ENCODE results near the gene TSC2. TPM values are rescaled to one million over a fixed set of nuclear protein-coding genes. Genes with fewer than 3 reads are reported as not detected.

The TSC2 gene
- total and polyA plus RNA-seq, 4 donors = 23.3 to 51.2 (median 28.7) TPM

DNA sequence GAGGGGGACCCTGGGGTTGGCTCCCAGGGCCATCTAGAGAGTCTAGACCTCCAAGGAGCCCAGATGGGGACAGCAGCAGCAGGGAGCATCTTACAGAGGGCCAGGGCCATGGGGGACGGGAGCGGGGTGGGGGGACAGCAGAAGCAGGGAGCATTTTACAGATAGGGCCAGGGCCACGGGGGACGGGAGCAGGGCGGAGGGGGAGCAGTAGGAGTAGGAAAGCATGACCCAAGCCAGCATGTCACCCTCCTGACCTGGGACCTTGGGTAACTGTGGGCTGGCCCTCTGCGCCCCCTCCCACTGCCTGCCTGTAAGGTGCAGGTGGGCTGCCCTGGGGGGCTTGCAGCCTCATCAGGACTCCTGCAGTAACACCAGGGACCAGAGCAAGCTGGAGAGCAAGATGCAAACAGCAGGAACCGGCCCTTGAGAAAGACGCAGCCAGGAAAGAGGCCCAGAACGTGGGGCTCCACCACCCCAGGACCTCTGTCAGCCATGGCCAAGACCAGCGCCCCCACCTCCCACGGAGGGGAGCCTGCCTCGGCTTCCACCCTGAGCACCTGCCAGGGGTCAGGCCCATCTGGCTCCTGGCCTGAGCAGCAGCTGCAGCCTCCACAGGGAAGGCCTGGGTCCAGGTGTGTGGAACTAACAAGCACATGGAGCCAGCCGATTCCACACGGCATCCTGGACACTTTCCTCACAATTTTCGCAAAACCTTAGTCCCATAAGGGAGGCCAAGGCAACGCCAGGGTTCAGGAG lies 40.5 kb upstream of the TSC2 start (continued):
- TF ChIP-seq, protein P1, sequence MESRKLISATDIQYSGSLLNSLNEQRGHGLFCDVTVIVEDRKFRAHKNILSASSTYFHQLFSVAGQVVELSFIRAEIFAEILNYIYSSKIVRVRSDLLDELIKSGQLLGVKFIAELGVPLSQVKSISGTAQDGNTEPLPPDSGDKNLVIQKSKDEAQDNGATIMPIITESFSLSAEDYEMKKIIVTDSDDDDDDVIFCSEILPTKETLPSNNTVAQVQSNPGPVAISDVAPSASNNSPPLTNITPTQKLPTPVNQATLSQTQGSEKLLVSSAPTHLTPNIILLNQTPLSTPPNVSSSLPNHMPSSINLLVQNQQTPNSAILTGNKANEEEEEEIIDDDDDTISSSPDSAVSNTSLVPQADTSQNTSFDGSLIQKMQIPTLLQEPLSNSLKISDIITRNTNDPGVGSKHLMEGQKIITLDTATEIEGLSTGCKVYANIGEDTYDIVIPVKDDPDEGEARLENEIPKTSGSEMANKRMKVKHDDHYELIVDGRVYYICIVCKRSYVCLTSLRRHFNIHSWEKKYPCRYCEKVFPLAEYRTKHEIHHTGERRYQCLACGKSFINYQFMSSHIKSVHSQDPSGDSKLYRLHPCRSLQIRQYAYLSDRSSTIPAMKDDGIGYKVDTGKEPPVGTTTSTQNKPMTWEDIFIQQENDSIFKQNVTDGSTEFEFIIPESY (IDR thresholded peaks at IDR 0.05) = no peak
- TF ChIP-seq RAD21 (IDR thresholded peaks at IDR 0.05) (no peak), TAF1 (conservative IDR thresholded peaks at IDR 0.05) (no peak)
- TF ChIP-seq, protein P2, sequence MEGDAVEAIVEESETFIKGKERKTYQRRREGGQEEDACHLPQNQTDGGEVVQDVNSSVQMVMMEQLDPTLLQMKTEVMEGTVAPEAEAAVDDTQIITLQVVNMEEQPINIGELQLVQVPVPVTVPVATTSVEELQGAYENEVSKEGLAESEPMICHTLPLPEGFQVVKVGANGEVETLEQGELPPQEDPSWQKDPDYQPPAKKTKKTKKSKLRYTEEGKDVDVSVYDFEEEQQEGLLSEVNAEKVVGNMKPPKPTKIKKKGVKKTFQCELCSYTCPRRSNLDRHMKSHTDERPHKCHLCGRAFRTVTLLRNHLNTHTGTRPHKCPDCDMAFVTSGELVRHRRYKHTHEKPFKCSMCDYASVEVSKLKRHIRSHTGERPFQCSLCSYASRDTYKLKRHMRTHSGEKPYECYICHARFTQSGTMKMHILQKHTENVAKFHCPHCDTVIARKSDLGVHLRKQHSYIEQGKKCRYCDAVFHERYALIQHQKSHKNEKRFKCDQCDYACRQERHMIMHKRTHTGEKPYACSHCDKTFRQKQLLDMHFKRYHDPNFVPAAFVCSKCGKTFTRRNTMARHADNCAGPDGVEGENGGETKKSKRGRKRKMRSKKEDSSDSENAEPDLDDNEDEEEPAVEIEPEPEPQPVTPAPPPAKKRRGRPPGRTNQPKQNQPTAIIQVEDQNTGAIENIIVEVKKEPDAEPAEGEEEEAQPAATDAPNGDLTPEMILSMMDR (IDR thresholded peaks at IDR 0.05; ENCODE audit: low read depth, low read length, missing input control) = no peak

DNA sequence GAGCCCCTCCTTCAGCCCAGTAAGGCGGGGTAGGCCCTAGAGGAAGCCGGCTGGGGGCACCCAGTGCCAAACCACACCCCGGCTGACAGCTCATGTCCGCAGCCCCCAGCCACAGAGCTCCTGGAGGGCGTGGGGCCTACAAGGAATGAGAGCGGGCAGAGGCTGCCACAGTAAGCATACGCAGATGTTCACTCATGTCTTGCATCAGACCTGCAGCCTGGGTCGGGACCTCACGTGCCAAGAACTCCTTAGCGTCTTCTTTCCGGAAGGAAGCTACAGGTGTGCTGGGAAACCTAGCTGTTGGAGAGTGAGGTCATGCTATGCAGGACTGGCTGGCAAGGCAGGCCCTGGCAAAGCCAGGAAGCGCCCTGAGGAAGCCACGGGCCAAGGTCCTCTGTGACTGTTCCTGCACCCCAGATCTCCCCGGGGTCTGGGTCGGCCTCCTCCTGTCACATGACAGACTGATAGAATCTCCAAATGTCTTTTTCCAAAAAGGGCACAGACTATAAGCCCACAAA lies 39.7 kb upstream of the TSC2 start:
- peak overlapping the region; percentile 23 to 60 for H3K27ac ChIP-seq (ENCODE audit: low read depth in 1 of 2, low read length in 2 of 2)
- no peaks in the 10 kb centered on the region for H3K9me3 ChIP-seq (ENCODE audit: control insufficient read depth in 4 of 4, low read length in 3 of 4)
- no peak for DNase-seq (ENCODE audit: low spot score)
- peak overlapping the region in 1 of 2 donors; percentile 5 for H3K9ac ChIP-seq (ENCODE audit: low read depth in 1 of 2, low read length in 2 of 2)
- H3K36me3 ChIP-seq (ENCODE audit: control insufficient read depth in 4 of 4, insufficient read depth in 3 of 4, low read depth in 1 of 4, low read length in 3 of 4) = peaks cover 0 to 4% (median under 1%) of the 10 kb centered on the region in 4 donors
- no peaks in the 10 kb centered on the region for H3K27me3 ChIP-seq (ENCODE audit: control insufficient read depth in 4 of 4, insufficient read depth in 4 of 4, low read length in 3 of 4)
- H3K4me1 ChIP-seq (ENCODE audit: control insufficient read depth in 4 of 4, insufficient read depth in 4 of 4, low read length in 3 of 4) = peaks cover 36 to 59% (median 53%) of the 10 kb centered on the region in 4 donors
- H3K4me3 ChIP-seq (ENCODE audit: low read depth in 1 of 3, low read length in 3 of 3) = peak overlapping the region; percentile 8 to 47 (median 41)
- TF ChIP-seq FOXA2 (IDR thresholded peaks at IDR 0.05) = no peak
- TF ChIP-seq, protein P1 (IDR thresholded peaks at IDR 0.05) = no peak
- no peak for TF ChIP-seq TAF1 (conservative IDR thresholded peaks at IDR 0.05)
- no peak for TF ChIP-seq EGR1 (IDR thresholded peaks at IDR 0.05; ENCODE audit: low read depth in 2 of 2)
- no peak for TF ChIP-seq RXRA (IDR thresholded peaks at IDR 0.05)
- no peak for TF ChIP-seq YY1 (IDR thresholded peaks at IDR 0.05)
- TF ChIP-seq, protein P3, sequence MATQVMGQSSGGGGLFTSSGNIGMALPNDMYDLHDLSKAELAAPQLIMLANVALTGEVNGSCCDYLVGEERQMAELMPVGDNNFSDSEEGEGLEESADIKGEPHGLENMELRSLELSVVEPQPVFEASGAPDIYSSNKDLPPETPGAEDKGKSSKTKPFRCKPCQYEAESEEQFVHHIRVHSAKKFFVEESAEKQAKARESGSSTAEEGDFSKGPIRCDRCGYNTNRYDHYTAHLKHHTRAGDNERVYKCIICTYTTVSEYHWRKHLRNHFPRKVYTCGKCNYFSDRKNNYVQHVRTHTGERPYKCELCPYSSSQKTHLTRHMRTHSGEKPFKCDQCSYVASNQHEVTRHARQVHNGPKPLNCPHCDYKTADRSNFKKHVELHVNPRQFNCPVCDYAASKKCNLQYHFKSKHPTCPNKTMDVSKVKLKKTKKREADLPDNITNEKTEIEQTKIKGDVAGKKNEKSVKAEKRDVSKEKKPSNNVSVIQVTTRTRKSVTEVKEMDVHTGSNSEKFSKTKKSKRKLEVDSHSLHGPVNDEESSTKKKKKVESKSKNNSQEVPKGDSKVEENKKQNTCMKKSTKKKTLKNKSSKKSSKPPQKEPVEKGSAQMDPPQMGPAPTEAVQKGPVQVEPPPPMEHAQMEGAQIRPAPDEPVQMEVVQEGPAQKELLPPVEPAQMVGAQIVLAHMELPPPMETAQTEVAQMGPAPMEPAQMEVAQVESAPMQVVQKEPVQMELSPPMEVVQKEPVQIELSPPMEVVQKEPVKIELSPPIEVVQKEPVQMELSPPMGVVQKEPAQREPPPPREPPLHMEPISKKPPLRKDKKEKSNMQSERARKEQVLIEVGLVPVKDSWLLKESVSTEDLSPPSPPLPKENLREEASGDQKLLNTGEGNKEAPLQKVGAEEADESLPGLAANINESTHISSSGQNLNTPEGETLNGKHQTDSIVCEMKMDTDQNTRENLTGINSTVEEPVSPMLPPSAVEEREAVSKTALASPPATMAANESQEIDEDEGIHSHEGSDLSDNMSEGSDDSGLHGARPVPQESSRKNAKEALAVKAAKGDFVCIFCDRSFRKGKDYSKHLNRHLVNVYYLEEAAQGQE (IDR thresholded peaks at IDR 0.05) = no peak
- TF ChIP-seq SP1 (IDR thresholded peaks at IDR 0.05) = no peak
- no peak for TF ChIP-seq NR2F2 (IDR thresholded peaks at IDR 0.05)
- TF ChIP-seq, protein P4, sequence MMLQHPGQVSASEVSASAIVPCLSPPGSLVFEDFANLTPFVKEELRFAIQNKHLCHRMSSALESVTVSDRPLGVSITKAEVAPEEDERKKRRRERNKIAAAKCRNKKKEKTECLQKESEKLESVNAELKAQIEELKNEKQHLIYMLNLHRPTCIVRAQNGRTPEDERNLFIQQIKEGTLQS (IDR thresholded peaks at IDR 0.05) = no peak
- no peak for TF ChIP-seq FOXA1 (IDR thresholded peaks at IDR 0.05)
- no peak for TF ChIP-seq GABPA (IDR thresholded peaks at IDR 0.05 in 1 of 2, conservative IDR thresholded peaks at IDR 0.05 in 1 of 2)
- TF ChIP-seq JUND (IDR thresholded peaks at IDR 0.05) = no peak
- TF ChIP-seq, protein P2 (IDR thresholded peaks at IDR 0.05; ENCODE audit: low read depth, low read length, missing input control) = no peak
- WGBS = 34% methylated on average over 15 of the region's 15 CpGs

All from liver (tissue), 9 donors.